WTC11 (cell line): ENCODE measurements around the gene MIA2. TPM values are rescaled to one million over a fixed set of nuclear protein-coding genes. Genes with fewer than 3 reads are reported as not detected.

ENCODE experiments used
- ATAC-seq: fragments of 200-7000 bp; cut with Tn5 transposase; 2 replicates; pipeline ENCODE4 v1.10.0; 2021; ENCODE audit warnings: mild to moderate bottlenecking, moderate library complexity
- CTCF ChIA-PET: fragments of 300-600 bp; sonication (Branson Sonifier 250); formaldehyde crosslinking; loops from one replicate; lab custom pipeline; 2021; ENCODE audit warnings: antibody characterized with exemption; lab: Charles Lee
- POLR2A ChIA-PET: fragments of 350-600 bp; sonication (Branson Sonifier 250); formaldehyde crosslinking; loops from one replicate; lab custom pipeline; 2021; ENCODE audit warnings: antibody characterized with exemption; lab: Charles Lee
- DNase-seq: peaks from one replicate; pipeline ENCODE4 v3.0.0; 2021; ENCODE audit warnings: low spot score
- H3K27ac Mint-ChIP-seq: 2 replicates; pipeline ENCODE4 v1.8.0; 2021; ENCODE audit warnings: mixed read lengths
- H3K27me3 Mint-ChIP-seq: 2 replicates; pipeline ENCODE4 v1.8.0; 2021; ENCODE audit warnings: low read depth, mild to moderate bottlenecking, moderate library complexity, mixed read lengths
- H3K36me3 Mint-ChIP-seq: 2 replicates; pipeline ENCODE4 v1.8.0; 2021; ENCODE audit warnings: mixed read lengths
- H3K4me1 Mint-ChIP-seq: 2 replicates; pipeline ENCODE4 v1.8.0; 2022; ENCODE audit warnings: mixed read lengths
- H3K4me3 Mint-ChIP-seq: 2 replicates; pipeline ENCODE4 v1.8.0; 2021; ENCODE audit warnings: mild to moderate bottlenecking, moderate library complexity, mixed read lengths
- H3K9me3 Mint-ChIP-seq: 2 replicates; pipeline ENCODE4 v1.8.0; 2021; ENCODE audit warnings: mixed read lengths
- ATF1 ChIP-seq: sonication (generic); formaldehyde crosslinking; IDR thresholded peaks from 2 replicates; pipeline ENCODE4 v1.8.1; 2023; ENCODE audit warnings: mild to moderate bottlenecking, moderate library complexity, missing genetic modification reagents
- ATF2 ChIP-seq: sonication (generic); formaldehyde crosslinking; IDR thresholded peaks from 2 replicates; pipeline ENCODE4 v1.8.1; 2022; ENCODE audit warnings: low read depth, missing genetic modification reagents, borderline replicate concordance
- ETV6 ChIP-seq: sonication (generic); formaldehyde crosslinking; IDR thresholded peaks from 2 replicates; pipeline ENCODE4 v1.8.1; 2022; ENCODE audit warnings: mild to moderate bottlenecking, missing genetic modification reagents
- FOXK1 ChIP-seq: sonication (generic); formaldehyde crosslinking; IDR thresholded peaks from 2 replicates; pipeline ENCODE4 v1.8.0; 2022; ENCODE audit warnings: mild to moderate bottlenecking, moderate library complexity, missing genetic modification reagents
- FOXP1 ChIP-seq: sonication (generic); formaldehyde crosslinking; IDR thresholded peaks from 2 replicates; pipeline ENCODE4 v1.8.0; 2022; ENCODE audit warnings: missing genetic modification reagents, mild to moderate bottlenecking, moderate library complexity, borderline replicate concordance
- HMGA2 ChIP-seq: fragments of 250-450 bp; sonication (Bioruptor Pico); IDR thresholded peaks from 2 replicates; pipeline ENCODE4 v1.4.0; 2021; ENCODE audit warnings: mild to moderate bottlenecking, moderate library complexity
- JAZF1 ChIP-seq: fragments of 250-450 bp; sonication (Bioruptor Pico); IDR thresholded peaks from 2 replicates; pipeline ENCODE4 v1.9.0; 2021; ENCODE audit warnings: moderate library complexity, mild to moderate bottlenecking, inconsistent platforms
- MXD4 ChIP-seq: fragments of 250-450 bp; sonication (Bioruptor Pico); IDR thresholded peaks from 2 replicates; pipeline ENCODE4 v1.8.0; 2021; ENCODE audit warnings: mild to moderate bottlenecking, moderate library complexity, borderline replicate concordance
- NFE2L1 ChIP-seq: sonication (generic); formaldehyde crosslinking; IDR thresholded peaks from 2 replicates; pipeline ENCODE4 v1.8.1; 2023; ENCODE audit warnings: missing genetic modification reagents
- NR3C1 ChIP-seq: sonication (generic); formaldehyde crosslinking; conservative IDR thresholded peaks from 2 replicates; pipeline ENCODE4 v1.8.1; 2023; ENCODE audit warnings: low read depth, mild to moderate bottlenecking, missing genetic modification reagents
- PRDM15 ChIP-seq: sonication (generic); formaldehyde crosslinking; IDR thresholded peaks from 2 replicates; pipeline ENCODE4 v1.8.0; 2022; ENCODE audit warnings: missing genetic modification reagents
- PREB ChIP-seq: sonication (generic); formaldehyde crosslinking; IDR thresholded peaks from 2 replicates; pipeline ENCODE4 v1.8.1; 2022; ENCODE audit warnings: mild to moderate bottlenecking, missing genetic modification reagents, moderate library complexity, borderline replicate concordance
- PRRX2 ChIP-seq: fragments of 250-450 bp; sonication (Bioruptor Pico); IDR thresholded peaks from 2 replicates; pipeline ENCODE4 v1.8.0; 2021; ENCODE audit warnings: mild to moderate bottlenecking
- SMAD4 ChIP-seq: sonication (generic); formaldehyde crosslinking; IDR thresholded peaks from 2 replicates; pipeline ENCODE4 v1.8.0; 2022; ENCODE audit warnings: mild to moderate bottlenecking, missing genetic modification reagents
- SOX15 ChIP-seq: fragments of 250-450 bp; sonication (Bioruptor Pico); IDR thresholded peaks from 2 replicates; pipeline ENCODE4 v1.9.0; 2021; ENCODE audit warnings: mild to moderate bottlenecking
- STAT6 ChIP-seq: sonication (generic); formaldehyde crosslinking; conservative IDR thresholded peaks from 2 replicates; pipeline ENCODE4 v1.8.1; 2023; ENCODE audit warnings: mild to moderate bottlenecking, low read depth, missing genetic modification reagents, moderate library complexity
- TP53 ChIP-seq: sonication (generic); formaldehyde crosslinking; IDR thresholded peaks from 2 replicates; pipeline ENCODE4 v1.8.1; 2023; ENCODE audit warnings: mild to moderate bottlenecking, missing genetic modification reagents
- ZBTB21 ChIP-seq: sonication (generic); formaldehyde crosslinking; IDR thresholded peaks from 2 replicates; pipeline ENCODE4 v1.8.1; 2023; ENCODE audit warnings: mild to moderate bottlenecking, missing genetic modification reagents, borderline replicate concordance
- ZBTB43 ChIP-seq: sonication (generic); formaldehyde crosslinking; IDR thresholded peaks from 2 replicates; pipeline ENCODE4 v1.8.1; 2023; ENCODE audit warnings: mild to moderate bottlenecking, missing genetic modification reagents
- ZNF425 ChIP-seq: fragments of 250-450 bp; sonication (Bioruptor Pico); conservative IDR thresholded peaks from 2 replicates; pipeline ENCODE4 v1.9.0; 2021; ENCODE audit warnings: mild to moderate bottlenecking
- ZNF512 ChIP-seq: sonication (generic); formaldehyde crosslinking; IDR thresholded peaks from 2 replicates; pipeline ENCODE4 v1.8.1; 2022; ENCODE audit warnings: missing genetic modification reagents, borderline replicate concordance
- ZNF671 ChIP-seq: fragments of 250-450 bp; sonication (Bioruptor Pico); IDR thresholded peaks from 2 replicates; pipeline ENCODE4 v1.8.0; 2021; ENCODE audit warnings: mild to moderate bottlenecking
- ZSCAN18 ChIP-seq: fragments of 250-450 bp; sonication (Bioruptor Pico); IDR thresholded peaks from 2 replicates; pipeline ENCODE4 v2.1.2; 2022; ENCODE audit warnings: mild to moderate bottlenecking, moderate library complexity
- total RNA-seq: library from RNA; stranded (reverse); gene quantifications from 3 replicates; pipeline ENCODE4 v1.2.3, GENCODE V29; 2021

The MIA2 gene
- total RNA-seq, 1 experiment from 2014 or later: 11.3 TPM

GRCh38 chr14:39212034-39212433 lies 21.7 kb upstream of the MIA2 start (continued):
- no peak for TF ChIP-seq ZSCAN18
- no peak for TF ChIP-seq ETV6 (CRISPR knock-in tag)
- no peak for TF ChIP-seq ZBTB21 (CRISPR knock-in tag)
- no peak for TF ChIP-seq ZNF671
- no peak for TF ChIP-seq FOXK1 (CRISPR knock-in tag)
- no peak for TF ChIP-seq MXD4
- no peak for TF ChIP-seq FOXP1 (CRISPR knock-in tag)
- TF ChIP-seq PRRX2 (CRISPR knock-in tag): no peak
- no peak for TF ChIP-seq NFE2L1
- no peak for TF ChIP-seq ZNF425 (CRISPR knock-in tag)
- no peak for TF ChIP-seq ZBTB43 (CRISPR knock-in tag)
- no peak for TF ChIP-seq NR3C1
- TF ChIP-seq TP53 (CRISPR knock-in tag): no peak
- TF ChIP-seq STAT6: no peak
- TF ChIP-seq, all 79 proteins: peak for 0

- POLR2A ChIA-PET: no interaction called here
- Mint-ChIP-seq H3K36me3 (no peaks in the 10 kb centered on the region), H3K4me1 (peaks cover 14% of the 10 kb centered on the region), H3K4me3 (no peak overlapping the region), H3K27ac (no peak overlapping the region), H3K27me3 (no peaks in the 10 kb centered on the region), H3K9me3 (no peaks in the 10 kb centered on the region)
- CTCF ChIA-PET: no interaction called here
- ATAC-seq (no peak), DNase-seq (no peak)
- TF ChIP-seq PRDM15 (CRISPR knock-in tag) (no peak), ATF2 (CRISPR knock-in tag) (no peak), FOXP1 (CRISPR knock-in tag) (no peak), SOX15 (CRISPR knock-in tag) (no peak), ZNF512 (CRISPR knock-in tag) (no peak), PREB (CRISPR knock-in tag) (no peak), SMAD4 (CRISPR knock-in tag) (no peak), FOXK1 (CRISPR knock-in tag) (no peak), HMGA2 (CRISPR knock-in tag) (no peak), ATF1 (CRISPR knock-in tag) (no peak), JAZF1 (CRISPR knock-in tag) (no peak)
Observed at GRCh38 chr14:39212693-39213092, 21.0 kb upstream of the MIA2 start.
